SK-N-SH treated with all-trans-retinoic acid at 6 μM for 48 hours (cell line): Measurements from ENCODE around the gene LHX2.

Experiments used
- ATAC-seq: fragments of 200-7000 bp; cut with Tn5 transposase; 3 replicates; pipeline ENCODE4 v1.9.1; 2020; ENCODE audit warnings: mild to moderate bottlenecking, moderate library complexity
- ARNTL ChIP-seq: fragments of 450-650 bp; formaldehyde crosslinking; IDR thresholded peaks from 2 replicates; pipeline ENCODE4 v1.5.0; 2020; ENCODE audit warnings: low read depth, mild to moderate bottlenecking, moderate library complexity, borderline replicate concordance
- BACH2 ChIP-seq: fragments of 250-450 bp; sonication (Bioruptor Pico); IDR thresholded peaks from 2 replicates; pipeline ENCODE4 v1.9.0; 2021; ENCODE audit warnings: mild to moderate bottlenecking, borderline replicate concordance
- CREB5 ChIP-seq: fragments of 250-450 bp; sonication (Bioruptor Pico); IDR thresholded peaks from 2 replicates; pipeline ENCODE4 v1.5.1; 2020; ENCODE audit warnings: low read depth, mild to moderate bottlenecking, moderate library complexity
- CSDC2 ChIP-seq: fragments of 250-450 bp; sonication (Bioruptor Pico); IDR thresholded peaks from 2 replicates; pipeline ENCODE4 v1.5.0; 2020; ENCODE audit warnings: mild to moderate bottlenecking, moderate library complexity
- CSRNP3 ChIP-seq: fragments of 250-450 bp; sonication (Bioruptor Pico); IDR thresholded peaks from 2 replicates; pipeline ENCODE4 v1.5.1; 2021; ENCODE audit warnings: mild to moderate bottlenecking, moderate library complexity
- ESRRG ChIP-seq: fragments of 250-450 bp; sonication (Bioruptor Pico); IDR thresholded peaks from 2 replicates; pipeline ENCODE4 v1.6.1; 2021; ENCODE audit warnings: mild to moderate bottlenecking
- GLIS3 ChIP-seq: fragments of 250-450 bp; sonication (Bioruptor Pico); IDR thresholded peaks from 2 replicates; pipeline ENCODE4 v1.5.0; 2020; ENCODE audit warnings: mild to moderate bottlenecking, moderate library complexity
- ISL1 ChIP-seq: fragments of 250-450 bp; sonication (Bioruptor Pico); IDR thresholded peaks from 2 replicates; pipeline ENCODE4 v2.1.2; 2022; ENCODE audit warnings: mild to moderate bottlenecking, moderate library complexity
- OSR1 ChIP-seq: fragments of 250-450 bp; sonication (Bioruptor Pico); IDR thresholded peaks from 2 replicates; pipeline ENCODE4 v1.8.0; 2022; ENCODE audit warnings: moderate library complexity, mild to moderate bottlenecking, inconsistent platforms
- PATZ1 ChIP-seq: fragments of 250-450 bp; sonication (Bioruptor Pico); IDR thresholded peaks from 2 replicates; pipeline ENCODE4 v1.8.0; 2020; ENCODE audit warnings: mild to moderate bottlenecking, moderate library complexity, borderline replicate concordance
- POU6F1 ChIP-seq: fragments of 250-450 bp; sonication (Bioruptor Pico); IDR thresholded peaks from 2 replicates; pipeline ENCODE4 v1.8.0; 2021; ENCODE audit warnings: low read depth, mild to moderate bottlenecking, moderate library complexity, borderline replicate concordance
- PPARA ChIP-seq: fragments of 250-450 bp; sonication (Bioruptor Pico); IDR thresholded peaks from 2 replicates; pipeline ENCODE4 v1.5.0; 2020; ENCODE audit warnings: mild to moderate bottlenecking, borderline replicate concordance
- RARB ChIP-seq: fragments of 250-450 bp; sonication (Bioruptor Pico); IDR thresholded peaks from 2 replicates; pipeline ENCODE4 v1.8.0; 2021; ENCODE audit warnings: mild to moderate bottlenecking, moderate library complexity
- SNAI2 ChIP-seq: fragments of 250-450 bp; sonication (Bioruptor Pico); IDR thresholded peaks from 2 replicates; pipeline ENCODE4 v1.5.0; 2020; ENCODE audit warnings: mild to moderate bottlenecking, moderate library complexity
- TCF4 ChIP-seq: fragments of 250-450 bp; sonication (Bioruptor Pico); IDR thresholded peaks from 2 replicates; pipeline ENCODE4 v1.8.0; 2021; ENCODE audit warnings: mild to moderate bottlenecking, moderate library complexity, borderline replicate concordance
- TOX ChIP-seq: fragments of 250-450 bp; sonication (Bioruptor Pico); IDR thresholded peaks from 2 replicates; pipeline ENCODE4 v1.8.0; 2021; ENCODE audit warnings: mild to moderate bottlenecking, moderate library complexity, borderline replicate concordance
- TSHZ2 ChIP-seq: fragments of 250-450 bp; sonication (Bioruptor Pico); IDR thresholded peaks from 2 replicates; pipeline ENCODE4 v1.5.0; 2020; ENCODE audit warnings: mild to moderate bottlenecking, moderate library complexity
- ZC3H10 ChIP-seq: fragments of 250-450 bp; sonication (Bioruptor Pico); IDR thresholded peaks from 2 replicates; pipeline ENCODE4 v1.5.1; 2021; ENCODE audit warnings: mild to moderate bottlenecking, moderate library complexity
- ZFP3 ChIP-seq: fragments of 250-450 bp; sonication (Bioruptor Pico); IDR thresholded peaks from 2 replicates; pipeline ENCODE4 v1.5.0; 2020; ENCODE audit warnings: mild to moderate bottlenecking, moderate library complexity
- ZFP30 ChIP-seq: fragments of 450-650 bp; formaldehyde crosslinking; IDR thresholded peaks from 2 replicates; pipeline ENCODE4 v1.5.0; 2022; ENCODE audit warnings: mild to moderate bottlenecking, moderate library complexity
- ZNF565 ChIP-seq: fragments of 450-650 bp; formaldehyde crosslinking; conservative IDR thresholded peaks from 2 replicates; pipeline ENCODE4 v1.5.0; 2020; ENCODE audit warnings: low read depth, mild to moderate bottlenecking, moderate library complexity
- ZNF70 ChIP-seq: fragments of 450-650 bp; formaldehyde crosslinking; IDR thresholded peaks from 2 replicates; pipeline ENCODE4 v1.5.0; 2020; ENCODE audit warnings: mild to moderate bottlenecking, moderate library complexity
- ZNF8 ChIP-seq: fragments of 450-650 bp; formaldehyde crosslinking; IDR thresholded peaks from 2 replicates; pipeline ENCODE4 v1.5.0; 2020; ENCODE audit warnings: mild to moderate bottlenecking, moderate library complexity

LHX2 gene

GRCh38 chr9:124047251-124047672 lies 35.7 kb downstream of the LHX2 start:
- TF ChIP-seq ZFP3 (CRISPR knock-in tag) (peak; percentile 53; the same call in 1 of the 2 replicates), ZNF8 (no peak), ZNF70 (CRISPR knock-in tag) (no peak), TOX (no peak), CSDC2 (no peak), POU6F1 (CRISPR knock-in tag) (no peak), ZFP30 (CRISPR knock-in tag) (no peak), RARB (CRISPR knock-in tag) (no peak), ISL1 (CRISPR knock-in tag) (0 out of 2 replicates have a peak, but pooled peaks have one; percentile 7), PPARA (CRISPR knock-in tag) (no peak), OSR1 (CRISPR knock-in tag) (no peak), ARNTL (CRISPR knock-in tag) (no peak), ZNF565 (CRISPR knock-in tag) (no peak), SNAI2 (CRISPR knock-in tag) (no peak), CSRNP3 (CRISPR knock-in tag) (no peak), PATZ1 (CRISPR knock-in tag) (no peak)
- ATAC-seq = no peak

- no peak for ATAC-seq
- TF ChIP-seq TSHZ2 (CRISPR knock-in tag) = no peak
- TF ChIP-seq ISL1 (CRISPR knock-in tag) = no peak
- no peak for TF ChIP-seq ZFP30 (CRISPR knock-in tag)
- no peak for TF ChIP-seq ZNF70 (CRISPR knock-in tag)
- no peak for TF ChIP-seq SNAI2 (CRISPR knock-in tag)
- TF ChIP-seq CREB5 = no peak
- TF ChIP-seq OSR1 (CRISPR knock-in tag) = no peak
- no peak for TF ChIP-seq POU6F1 (CRISPR knock-in tag)
- no peak for TF ChIP-seq BACH2 (CRISPR knock-in tag)
- no peak for TF ChIP-seq GLIS3 (CRISPR knock-in tag)
- TF ChIP-seq CSRNP3 (CRISPR knock-in tag) = no peak
- TF ChIP-seq PPARA (CRISPR knock-in tag) = no peak
- no peak for TF ChIP-seq ZC3H10
- no peak for TF ChIP-seq TCF4 (CRISPR knock-in tag)
- TF ChIP-seq RARB (CRISPR knock-in tag) = no peak
- TF ChIP-seq ESRRG = no peak
- no peak for TF ChIP-seq ZNF565 (CRISPR knock-in tag)
- no peak for TF ChIP-seq ZNF8
Measured at GRCh38 chr9:124050955-124051354, 39.4 kb downstream of the LHX2 start.
